ENCODE measurements around the gene MAP7D3.

DNA sequence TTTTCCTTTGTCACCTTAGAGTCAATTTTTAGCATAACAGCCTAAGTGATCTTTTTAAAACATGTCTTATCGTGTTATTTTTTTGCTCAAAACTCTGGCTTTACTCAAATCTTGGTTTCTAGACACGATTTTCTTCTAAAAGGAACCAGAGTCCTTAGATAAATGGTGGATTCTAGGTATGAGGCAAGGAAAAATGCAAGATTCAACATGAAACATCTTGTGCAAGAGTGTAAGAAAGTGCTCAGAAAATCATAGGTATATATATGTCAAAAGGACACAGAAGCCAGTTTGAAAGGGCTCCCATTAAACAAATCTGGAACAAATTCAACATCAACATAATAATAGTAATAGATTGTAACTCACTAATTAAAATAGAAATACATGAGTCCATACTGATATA, 41.5 kb upstream of the MAP7D3 start:
- TF ChIP-seq, protein P1, sequence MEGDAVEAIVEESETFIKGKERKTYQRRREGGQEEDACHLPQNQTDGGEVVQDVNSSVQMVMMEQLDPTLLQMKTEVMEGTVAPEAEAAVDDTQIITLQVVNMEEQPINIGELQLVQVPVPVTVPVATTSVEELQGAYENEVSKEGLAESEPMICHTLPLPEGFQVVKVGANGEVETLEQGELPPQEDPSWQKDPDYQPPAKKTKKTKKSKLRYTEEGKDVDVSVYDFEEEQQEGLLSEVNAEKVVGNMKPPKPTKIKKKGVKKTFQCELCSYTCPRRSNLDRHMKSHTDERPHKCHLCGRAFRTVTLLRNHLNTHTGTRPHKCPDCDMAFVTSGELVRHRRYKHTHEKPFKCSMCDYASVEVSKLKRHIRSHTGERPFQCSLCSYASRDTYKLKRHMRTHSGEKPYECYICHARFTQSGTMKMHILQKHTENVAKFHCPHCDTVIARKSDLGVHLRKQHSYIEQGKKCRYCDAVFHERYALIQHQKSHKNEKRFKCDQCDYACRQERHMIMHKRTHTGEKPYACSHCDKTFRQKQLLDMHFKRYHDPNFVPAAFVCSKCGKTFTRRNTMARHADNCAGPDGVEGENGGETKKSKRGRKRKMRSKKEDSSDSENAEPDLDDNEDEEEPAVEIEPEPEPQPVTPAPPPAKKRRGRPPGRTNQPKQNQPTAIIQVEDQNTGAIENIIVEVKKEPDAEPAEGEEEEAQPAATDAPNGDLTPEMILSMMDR (conservative IDR thresholded peaks at IDR 0.05 in 1 of 2, IDR thresholded peaks at IDR 0.05 in 1 of 2; ENCODE audit: low read depth in 1 of 2, low read length in 2 of 2), result no peak
- TF ChIP-seq EZH2 (IDR thresholded peaks at IDR 0.05; ENCODE audit: low read length, missing control alignments), result no peak
